GM13976 (cell line): Measurements from ENCODE around the gene ATP6V1G2.

Experiments used
- DNase-seq: peaks from one replicate; pipeline ENCODE4 v3.0.0; 2012; ENCODE audit warnings: low spot score
- in situ Hi-C: fragments of 300-500 bp; cut with MboI; formaldehyde crosslinking; loops from one replicate; pipeline ENCODE4 v1.12.0; 2022; ENCODE audit warnings: low sequenced_read_pairs, mixed read lengths, inconsistent platforms; ENCODE audit not compliant: unreplicated experiment
- TF ChIP-seq, protein P1 (sequence below): IDR thresholded peaks from 2 replicates; pipeline ENCODE4 v1.5.1; 2012; ENCODE audit warnings: borderline replicate concordance, mild to moderate bottlenecking; ENCODE audit not compliant: insufficient read depth; ENCODE audit errors: extremely low read depth, missing control alignments, control extremely low read depth

The ATP6V1G2 gene

DNA sequence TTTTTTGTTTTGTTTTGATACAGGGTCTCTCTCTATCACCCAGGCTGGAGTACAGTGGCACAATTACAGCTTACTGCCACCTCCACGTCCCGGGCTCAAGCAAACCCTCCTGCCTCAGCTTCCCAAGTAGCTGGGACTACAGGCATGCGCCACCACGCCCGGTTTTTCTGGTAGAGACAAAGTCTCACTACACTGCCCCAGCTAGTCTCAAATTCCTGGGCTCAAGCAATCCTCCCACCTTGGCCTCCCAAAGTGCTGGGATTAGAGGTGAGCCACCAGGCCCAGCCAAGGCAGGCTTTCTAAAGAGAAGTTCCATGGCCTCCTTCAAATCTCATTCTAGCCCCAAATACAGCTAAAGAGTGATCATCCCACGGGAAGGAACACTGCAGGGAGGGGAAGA, 12.4 kb downstream of the ATP6V1G2 start:
- in situ Hi-C loops: no loop called here
- TF ChIP-seq, protein P1, sequence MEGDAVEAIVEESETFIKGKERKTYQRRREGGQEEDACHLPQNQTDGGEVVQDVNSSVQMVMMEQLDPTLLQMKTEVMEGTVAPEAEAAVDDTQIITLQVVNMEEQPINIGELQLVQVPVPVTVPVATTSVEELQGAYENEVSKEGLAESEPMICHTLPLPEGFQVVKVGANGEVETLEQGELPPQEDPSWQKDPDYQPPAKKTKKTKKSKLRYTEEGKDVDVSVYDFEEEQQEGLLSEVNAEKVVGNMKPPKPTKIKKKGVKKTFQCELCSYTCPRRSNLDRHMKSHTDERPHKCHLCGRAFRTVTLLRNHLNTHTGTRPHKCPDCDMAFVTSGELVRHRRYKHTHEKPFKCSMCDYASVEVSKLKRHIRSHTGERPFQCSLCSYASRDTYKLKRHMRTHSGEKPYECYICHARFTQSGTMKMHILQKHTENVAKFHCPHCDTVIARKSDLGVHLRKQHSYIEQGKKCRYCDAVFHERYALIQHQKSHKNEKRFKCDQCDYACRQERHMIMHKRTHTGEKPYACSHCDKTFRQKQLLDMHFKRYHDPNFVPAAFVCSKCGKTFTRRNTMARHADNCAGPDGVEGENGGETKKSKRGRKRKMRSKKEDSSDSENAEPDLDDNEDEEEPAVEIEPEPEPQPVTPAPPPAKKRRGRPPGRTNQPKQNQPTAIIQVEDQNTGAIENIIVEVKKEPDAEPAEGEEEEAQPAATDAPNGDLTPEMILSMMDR: no peak
- no peak for DNase-seq

DNA sequence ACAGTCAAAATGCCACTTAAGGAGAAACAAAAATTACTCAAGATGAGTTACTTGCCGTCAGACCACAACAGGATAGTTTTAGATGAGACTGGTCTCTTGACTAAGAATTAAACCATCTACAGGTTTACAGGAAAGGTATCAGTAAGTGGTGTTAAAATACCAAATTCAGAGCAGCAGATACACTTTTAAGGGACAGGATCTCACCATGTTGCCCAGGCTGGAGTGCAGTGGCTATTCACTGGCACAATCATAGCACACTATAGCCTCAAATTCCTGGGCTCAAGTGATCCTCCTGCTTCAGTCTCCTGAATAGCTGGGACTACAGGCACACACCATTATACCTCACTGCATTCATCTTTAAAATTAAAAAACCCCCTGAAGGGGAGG, 13.0 kb downstream of the ATP6V1G2 start:
- in situ Hi-C loops: no loop called here
- DNase-seq: no peak
- TF ChIP-seq, protein P1: no peak

DNA sequence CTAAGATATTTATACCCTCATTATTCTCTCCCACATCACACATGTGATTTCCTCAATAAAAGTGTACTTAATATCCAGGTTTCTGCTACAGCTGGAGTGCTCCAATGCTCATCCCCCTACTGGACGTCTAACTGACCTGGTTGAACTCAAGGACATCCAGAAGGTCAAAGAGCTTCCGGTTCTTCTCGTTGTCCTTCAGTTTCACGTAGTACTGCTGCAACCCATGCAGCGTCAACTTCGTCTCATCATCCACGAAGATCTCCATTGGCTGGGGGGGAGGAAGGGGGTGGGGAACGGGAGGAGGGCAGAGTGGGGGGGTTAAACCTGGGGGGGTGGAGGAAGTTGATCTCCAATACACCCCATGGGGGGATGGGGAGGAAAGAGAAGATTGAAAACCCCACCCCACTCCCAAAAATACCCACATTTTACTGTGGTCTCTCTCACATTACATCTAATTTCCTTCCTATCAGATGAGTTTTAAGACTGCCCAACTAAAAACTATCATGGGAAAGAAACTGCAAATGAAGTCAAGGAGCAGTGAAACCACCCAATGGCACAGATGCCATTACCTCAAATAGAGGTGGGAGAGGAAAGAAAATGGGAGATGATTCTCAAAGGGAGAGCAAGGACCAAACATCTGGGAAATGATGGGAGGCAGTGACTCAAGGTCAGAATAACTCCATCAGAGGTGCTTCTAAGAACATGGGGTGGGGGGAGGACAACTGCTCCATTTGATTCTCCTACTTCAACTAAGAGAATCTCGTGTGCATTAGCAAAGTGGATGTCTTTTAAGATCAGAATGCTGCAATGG, 13.6 kb downstream of the ATP6V1G2 start:
- TF ChIP-seq, protein P1: no peak
- in situ Hi-C loops: no loop called here
- no peak for DNase-seq

DNA sequence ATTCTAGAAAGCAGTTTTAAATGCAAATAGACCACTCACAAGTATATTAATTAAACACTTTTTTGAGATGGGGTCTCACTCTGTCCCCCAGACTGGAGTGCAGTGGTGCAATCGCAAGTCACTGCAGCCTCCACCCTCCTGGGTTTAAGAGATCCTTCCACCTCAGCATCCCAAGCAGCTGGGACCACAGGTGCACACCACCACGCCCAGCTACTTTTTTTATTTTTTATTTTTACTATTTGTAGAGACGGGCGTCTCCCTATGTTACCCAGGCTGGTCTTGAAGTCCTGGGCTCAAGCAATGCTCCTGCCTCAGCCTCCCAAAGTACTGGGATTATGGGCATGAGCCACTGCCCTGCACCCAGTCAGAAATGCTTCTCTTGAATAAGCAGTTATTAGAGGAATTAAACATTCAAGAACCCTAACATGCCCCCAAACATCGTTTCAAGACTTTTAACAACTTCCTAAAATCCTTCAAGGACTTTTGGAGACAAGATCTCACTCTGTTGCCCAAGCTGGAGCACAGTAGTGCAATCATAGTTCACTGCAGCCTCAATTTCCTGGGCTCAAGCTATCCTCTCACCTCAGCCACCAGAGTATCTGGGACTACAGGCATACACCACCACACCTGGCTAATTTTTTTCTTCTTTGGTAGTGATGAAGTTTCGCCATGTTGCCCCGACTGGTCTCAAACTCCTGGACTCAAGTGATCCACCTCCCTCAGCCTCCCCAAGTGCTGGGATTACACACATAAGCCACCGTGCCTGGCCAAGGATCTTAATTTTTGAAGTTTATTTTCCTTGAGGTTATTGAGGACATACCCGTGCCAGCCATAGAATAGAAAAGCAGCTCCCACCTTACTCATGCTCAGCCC, 14.4 kb downstream of the ATP6V1G2 start:
- in situ Hi-C loops: no loop called here
- DNase-seq: no peak

DNA sequence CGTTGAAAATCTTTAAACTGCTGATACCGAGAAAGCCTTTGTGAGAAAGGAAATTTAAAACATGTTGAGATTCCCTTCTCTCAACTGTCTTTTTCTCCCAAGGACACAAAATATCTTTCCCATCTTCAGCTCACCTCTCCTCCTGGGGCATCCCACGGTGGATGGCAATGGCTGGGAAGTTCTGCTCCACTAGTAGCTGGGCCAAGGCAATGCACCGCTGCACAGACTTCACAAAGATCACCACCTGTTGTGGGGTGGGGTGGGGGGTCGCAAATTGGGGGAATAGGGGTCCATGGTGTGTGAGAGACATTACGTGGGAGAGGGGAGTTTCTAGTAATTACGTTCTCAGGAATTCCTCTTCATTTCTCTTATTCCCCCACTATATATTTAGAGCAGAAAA, 15.2 kb downstream of the ATP6V1G2 start:
- TF ChIP-seq, protein P1: no peak
- in situ Hi-C loops: no loop called here
- DNase-seq: no peak

More for the DNA sequence above, 14.4 kb downstream of the ATP6V1G2 start:
- TF ChIP-seq, protein P1: no peak

DNA sequence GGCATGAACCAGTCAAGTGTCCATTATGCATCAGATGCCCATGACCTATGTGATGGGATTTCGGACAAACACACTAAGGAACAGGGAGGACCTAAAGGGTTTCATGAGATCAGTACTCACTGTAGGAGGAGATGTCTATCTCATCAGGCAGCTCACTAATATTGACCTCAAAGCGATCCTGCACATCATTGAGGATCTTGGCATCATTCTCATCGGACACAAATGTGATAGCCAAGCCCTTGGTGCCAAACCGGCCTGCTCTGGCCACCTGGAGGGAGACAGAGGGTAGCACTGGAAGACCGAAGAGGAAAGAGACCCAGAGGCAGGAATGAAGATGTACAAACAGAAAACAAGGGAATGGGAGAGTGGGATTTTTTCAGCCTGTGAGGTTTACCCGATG, 15.7 kb downstream of the ATP6V1G2 start:
- in situ Hi-C loops: no loop called here
- DNase-seq: no peak
- TF ChIP-seq, protein P1: no peak
